Fibroblast of peridontal ligament (primary cell): Measurements from ENCODE around the gene GRM8.
"Not testable (repeated sequence)": the region's sequence is repeated elsewhere in the genome, so short reads cannot be mapped to it uniquely, and the experiment has no call there.

Experiments used
- DNase-seq: peaks from one replicate; pipeline ENCODE4 v3.0.0-alpha.2; 2010; ENCODE audit errors: extremely low read depth

Gene GRM8

GRCh38 chr7:126924477-126924876 is 328.3 kb downstream of the GRM8 start:
- DNase-seq, result no peak

- not testable (repeated sequence) for DNase-seq
These were observed 341.1 kb downstream of the GRM8 start for GRCh38 chr7:126911627-126912026.

- DNase-seq, result not testable (repeated sequence)
These were observed 344.2 kb downstream of the GRM8 start for GRCh38 chr7:126908564-126908963.

GRCh38 chr7:126907657-126908056 is 345.1 kb downstream of the GRM8 start:
- not testable (repeated sequence) for DNase-seq

GRCh38 chr7:126905255-126905654 is 347.5 kb downstream of the GRM8 start:
- not testable (repeated sequence) for DNase-seq

- not testable (repeated sequence) for DNase-seq
These were observed 351.5 kb downstream of the GRM8 start for GRCh38 chr7:126901041-126901765.

- not testable (repeated sequence) for DNase-seq
These were observed 364.8 kb downstream of the GRM8 start for GRCh38 chr7:126887980-126888379.

GRCh38 chr7:126887560-126887959 is 365.2 kb downstream of the GRM8 start:
- DNase-seq, result not testable (repeated sequence)

- DNase-seq, result not testable (repeated sequence)
These were observed 370.0 kb downstream of the GRM8 start for GRCh38 chr7:126882730-126883129.

GRCh38 chr7:126881908-126882307 is 370.8 kb downstream of the GRM8 start:
- not testable (repeated sequence) for DNase-seq

- DNase-seq, result no peak
These were observed 371.4 kb downstream of the GRM8 start for GRCh38 chr7:126881315-126881714.

GRCh38 chr7:126876536-126876935 is 376.2 kb downstream of the GRM8 start:
- DNase-seq, result not testable (repeated sequence)

- DNase-seq, result no peak
These were observed 395.9 kb downstream of the GRM8 start for GRCh38 chr7:126856691-126857291.

- no peak for DNase-seq
These were observed 407.4 kb downstream of the GRM8 start for GRCh38 chr7:126845331-126845730.

- no peak for DNase-seq
These were observed 408.9 kb downstream of the GRM8 start for GRCh38 chr7:126843883-126844282.

- DNase-seq, result no peak
These were observed 409.4 kb downstream of the GRM8 start for GRCh38 chr7:126843336-126843735.

- DNase-seq, result no peak
These were observed 410.3 kb downstream of the GRM8 start for GRCh38 chr7:126842451-126842850.

GRCh38 chr7:126840869-126841268 is 411.9 kb downstream of the GRM8 start:
- DNase-seq, result no peak

GRCh38 chr7:126839624-126840023 is 413.1 kb downstream of the GRM8 start:
- DNase-seq, result no peak

- no peak for DNase-seq
These were observed 414.5 kb downstream of the GRM8 start for GRCh38 chr7:126838194-126838593.

- not testable (repeated sequence) for DNase-seq
These were observed 421.5 kb downstream of the GRM8 start for GRCh38 chr7:126831241-126831640.

GRCh38 chr7:126820925-126821324 is 431.8 kb downstream of the GRM8 start:
- no peak for DNase-seq

GRCh38 chr7:126819197-126819484 is 433.6 kb downstream of the GRM8 start:
- no peak for DNase-seq
